GDM1 (cell line): ENCODE data around the gene P3H3.

Source experiments
- DNase-seq: peaks from one replicate; lab custom pipeline; 2025; lab: John Stamatoyannopoulos, UW

The P3H3 gene

DNA sequence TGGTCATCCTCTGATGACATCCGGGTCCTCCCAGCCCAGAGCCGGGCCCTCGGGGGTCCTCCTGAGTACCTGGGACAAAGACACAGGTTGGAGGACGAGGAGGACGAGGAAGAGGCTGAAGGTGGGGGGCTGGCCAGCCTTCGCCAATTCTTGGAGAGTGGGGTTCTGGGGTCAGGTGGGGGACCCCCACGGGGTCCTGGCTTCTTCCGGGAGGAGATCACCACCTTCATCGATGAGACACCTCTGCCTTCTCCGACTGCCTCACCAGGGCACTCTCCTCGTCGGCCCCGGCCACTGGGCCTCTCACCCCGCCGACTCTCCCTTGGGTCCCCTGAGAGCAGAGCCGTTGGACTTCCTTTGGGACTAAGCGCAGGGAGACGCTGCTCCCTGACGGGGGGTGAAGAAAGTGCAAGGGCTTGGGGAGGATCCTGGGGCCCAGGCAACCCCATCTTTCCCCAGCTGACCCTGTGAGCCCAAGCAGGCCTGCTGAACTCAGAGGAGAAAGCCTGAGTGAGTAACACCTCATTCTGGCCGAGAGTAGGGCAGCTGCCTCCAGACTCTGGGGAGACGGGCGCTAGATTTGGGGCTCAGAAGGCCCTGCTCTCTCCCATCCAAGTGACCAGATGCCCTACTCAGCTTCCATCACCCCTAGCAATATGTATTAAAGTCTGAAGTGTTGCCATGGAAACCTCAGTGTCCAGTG lies 1.3 kb upstream of the P3H3 start:
- no peak for DNase-seq

DNA sequence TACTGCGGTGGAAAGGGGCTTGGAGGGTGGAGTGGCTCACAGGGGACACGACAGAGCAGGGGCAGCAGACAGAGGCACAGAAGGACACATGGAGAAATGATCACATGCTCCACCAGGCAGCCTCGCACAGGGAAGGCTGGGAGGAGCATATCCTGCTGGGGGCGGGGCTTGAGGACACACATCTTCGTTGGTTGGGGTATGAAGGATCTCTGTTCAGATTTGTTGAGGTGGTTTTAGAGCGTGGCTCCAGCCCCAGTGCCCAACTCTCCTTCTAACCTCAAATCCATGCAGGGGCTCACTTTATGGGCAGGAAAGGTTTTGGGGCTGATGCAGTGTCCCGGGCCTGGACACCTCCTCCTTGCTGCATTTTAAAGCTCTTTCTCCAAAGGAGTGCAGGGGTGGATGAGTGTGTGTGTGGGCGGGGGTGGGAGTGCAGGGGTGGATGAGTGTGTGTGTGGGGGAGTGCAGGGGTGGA lies 733 bp upstream of the P3H3 start:
- DNase-seq: peak; percentile 36

DNA sequence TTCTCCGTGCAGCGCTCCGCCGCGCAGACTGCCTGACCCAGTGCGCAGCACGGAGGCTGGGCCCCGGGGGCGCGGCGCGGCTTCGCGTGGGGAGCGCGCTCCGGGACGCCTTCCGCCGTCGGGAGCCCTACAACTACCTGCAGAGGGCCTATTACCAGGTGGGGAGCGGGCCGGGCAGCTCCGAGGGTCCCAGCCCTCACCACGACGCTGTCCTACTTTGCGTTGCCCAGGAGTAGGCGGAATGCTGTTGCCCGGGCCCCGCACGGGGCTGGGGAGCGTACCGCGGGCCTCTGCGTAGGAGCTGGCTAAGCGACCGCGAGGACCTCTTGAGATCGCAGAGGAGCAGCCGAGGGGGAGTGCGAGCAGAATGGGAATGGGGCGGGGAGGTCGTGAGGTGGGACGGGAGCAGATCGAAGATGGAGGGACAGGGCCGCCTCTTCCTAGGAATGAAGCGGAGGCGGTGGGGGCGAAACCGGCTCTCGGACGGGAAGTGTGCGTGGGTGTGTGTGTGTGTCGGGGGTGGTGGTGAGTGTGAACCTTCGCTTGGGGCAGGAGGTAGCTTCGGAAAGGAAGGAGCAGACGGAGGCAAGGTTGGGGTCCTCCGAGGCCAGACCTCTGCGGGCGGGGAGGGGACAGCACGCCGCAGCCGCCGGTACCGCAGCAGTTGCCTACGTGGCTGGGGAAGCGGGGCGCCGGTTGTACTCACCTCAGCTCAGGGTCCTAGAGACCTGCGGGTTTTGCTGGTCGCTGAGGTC lies 751 bp downstream of the P3H3 start:
- peak; percentile 47 for DNase-seq

DNA sequence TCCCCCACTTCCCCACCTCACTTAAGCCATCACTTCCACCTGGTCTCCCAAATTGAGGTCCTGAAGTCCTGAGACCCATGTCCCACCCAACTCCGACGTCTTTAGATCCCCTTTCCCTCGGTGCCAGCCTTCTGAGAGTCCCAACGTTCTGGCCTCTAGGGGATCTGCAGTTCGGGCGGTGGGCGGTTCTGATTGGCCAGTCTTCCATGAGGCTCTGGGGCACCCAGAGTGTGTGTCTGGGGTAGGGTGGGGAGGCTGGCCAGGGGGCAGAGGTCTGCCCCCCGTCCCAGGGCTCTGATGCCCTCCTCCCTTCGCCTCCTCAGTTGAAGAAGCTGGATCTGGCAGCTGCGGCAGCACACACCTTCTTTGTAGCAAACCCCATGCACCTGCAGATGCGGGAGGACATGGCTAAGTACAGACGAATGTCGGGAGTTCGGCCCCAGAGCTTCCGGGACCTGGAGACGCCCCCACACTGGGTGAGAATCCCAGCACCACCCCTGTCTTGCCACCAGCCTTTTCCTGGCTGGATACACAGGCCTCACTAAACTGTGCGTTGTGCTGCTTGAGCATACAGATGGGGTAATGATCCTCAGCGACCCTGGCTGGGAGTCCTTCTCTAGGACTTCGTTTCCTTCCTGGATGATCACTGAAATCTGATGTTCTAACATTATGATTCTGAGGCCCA lies 1.5 kb downstream of the P3H3 start:
- DNase-seq: no peak

DNA sequence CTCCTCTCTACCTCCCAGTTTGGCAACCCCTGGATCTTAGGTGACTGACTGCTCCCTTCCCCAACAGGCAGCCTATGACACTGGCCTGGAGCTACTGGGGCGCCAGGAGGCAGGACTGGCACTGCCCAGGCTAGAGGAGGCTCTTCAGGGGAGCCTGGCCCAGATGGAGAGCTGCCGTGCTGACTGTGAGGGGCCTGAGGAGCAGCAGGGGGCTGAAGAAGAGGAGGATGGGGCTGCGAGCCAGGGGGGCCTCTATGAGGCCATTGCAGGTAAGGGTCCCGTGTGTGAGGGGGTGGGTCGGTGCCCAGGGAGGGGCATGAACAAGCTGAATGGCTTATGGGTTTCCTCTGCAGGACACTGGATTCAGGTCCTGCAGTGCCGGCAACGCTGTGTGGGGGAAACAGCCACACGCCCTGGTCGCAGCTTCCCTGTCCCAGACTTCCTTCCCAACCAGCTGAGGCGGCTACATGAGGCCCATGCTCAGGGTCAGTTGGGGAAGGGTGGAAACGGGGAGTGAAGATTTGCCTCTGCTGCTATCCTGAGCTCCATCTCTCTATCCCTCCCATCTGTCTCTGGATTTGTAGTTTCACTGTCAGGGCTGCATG lies 2.2 kb downstream of the P3H3 start:
- no peak for DNase-seq

DNA sequence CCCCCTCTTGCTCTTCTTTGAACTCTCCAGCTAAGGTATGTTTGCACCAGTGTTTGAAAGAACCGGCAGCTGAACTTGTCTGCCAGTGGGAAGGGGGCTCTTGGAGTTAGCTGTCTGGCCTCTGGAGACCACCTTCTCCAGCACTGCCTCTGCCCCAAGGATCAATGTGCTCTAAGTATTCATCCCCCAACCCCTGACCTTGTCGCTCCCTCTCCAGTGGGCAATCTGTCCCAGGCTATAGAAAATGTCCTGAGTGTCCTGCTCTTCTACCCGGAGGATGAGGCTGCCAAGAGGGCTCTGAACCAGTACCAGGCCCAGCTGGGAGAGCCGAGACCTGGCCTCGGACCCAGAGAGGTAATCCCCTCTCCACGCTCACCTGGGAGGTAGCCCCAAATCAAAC lies 2.8 kb downstream of the P3H3 start:
- no peak for DNase-seq

DNA sequence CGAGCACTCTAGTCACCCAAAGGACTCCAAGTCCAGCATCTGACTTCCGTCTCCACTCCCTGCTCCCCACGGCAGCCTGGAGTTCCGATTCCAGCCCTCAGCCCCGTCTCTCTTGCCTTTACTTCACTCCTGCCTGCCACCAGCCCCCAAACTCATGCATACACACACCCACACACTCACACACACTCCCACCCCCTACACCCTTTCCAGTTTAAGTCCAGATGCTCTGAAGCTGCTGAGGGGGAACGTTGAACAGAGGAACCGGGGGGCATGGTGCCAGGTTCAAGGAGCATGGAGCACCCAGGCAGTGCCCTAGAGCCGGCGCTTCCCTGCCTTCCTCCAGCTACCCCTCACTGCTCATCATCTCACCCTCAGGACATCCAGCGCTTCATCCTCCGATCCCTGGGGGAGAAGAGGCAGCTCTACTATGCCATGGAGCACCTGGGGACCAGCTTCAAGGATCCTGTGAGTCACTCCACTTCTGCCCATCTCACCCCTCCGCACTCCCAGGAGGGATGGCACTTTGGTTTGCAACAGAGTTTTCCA lies 3.3 kb downstream of the P3H3 start:
- DNase-seq: no peak

GRCh38 chr12:6832125-6832524 lies 3.9 kb downstream of the P3H3 start:
- no peak for DNase-seq

- DNase-seq: no peak
Measured at GRCh38 chr12:6833189-6833890, 5.1 kb downstream of the P3H3 start.

- no peak for DNase-seq
Measured at GRCh38 chr12:6834254-6834653, 6.0 kb downstream of the P3H3 start.

DNA sequence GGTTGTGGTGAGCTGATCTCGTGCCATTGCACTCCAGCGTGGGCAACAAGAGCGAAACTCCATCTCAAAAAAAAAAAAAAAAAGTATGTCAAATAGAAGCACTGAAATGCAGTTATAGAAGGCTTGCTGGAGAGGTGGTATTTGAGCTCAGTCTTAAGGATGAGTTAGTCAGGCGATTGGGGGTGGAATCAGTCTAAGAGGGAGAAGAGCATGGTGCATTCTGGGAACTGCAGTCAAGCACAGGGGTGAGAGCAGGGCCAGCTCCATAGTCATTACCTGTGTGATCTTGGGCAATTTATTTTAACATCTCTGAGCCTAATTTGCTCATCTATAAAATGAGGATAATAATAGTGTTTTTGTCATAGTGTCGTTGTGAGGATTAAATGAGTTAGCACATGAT lies 6.7 kb downstream of the P3H3 start:
- no peak for DNase-seq

- no peak for DNase-seq
Measured at GRCh38 chr12:6836851-6837250, 8.6 kb downstream of the P3H3 start.

DNA sequence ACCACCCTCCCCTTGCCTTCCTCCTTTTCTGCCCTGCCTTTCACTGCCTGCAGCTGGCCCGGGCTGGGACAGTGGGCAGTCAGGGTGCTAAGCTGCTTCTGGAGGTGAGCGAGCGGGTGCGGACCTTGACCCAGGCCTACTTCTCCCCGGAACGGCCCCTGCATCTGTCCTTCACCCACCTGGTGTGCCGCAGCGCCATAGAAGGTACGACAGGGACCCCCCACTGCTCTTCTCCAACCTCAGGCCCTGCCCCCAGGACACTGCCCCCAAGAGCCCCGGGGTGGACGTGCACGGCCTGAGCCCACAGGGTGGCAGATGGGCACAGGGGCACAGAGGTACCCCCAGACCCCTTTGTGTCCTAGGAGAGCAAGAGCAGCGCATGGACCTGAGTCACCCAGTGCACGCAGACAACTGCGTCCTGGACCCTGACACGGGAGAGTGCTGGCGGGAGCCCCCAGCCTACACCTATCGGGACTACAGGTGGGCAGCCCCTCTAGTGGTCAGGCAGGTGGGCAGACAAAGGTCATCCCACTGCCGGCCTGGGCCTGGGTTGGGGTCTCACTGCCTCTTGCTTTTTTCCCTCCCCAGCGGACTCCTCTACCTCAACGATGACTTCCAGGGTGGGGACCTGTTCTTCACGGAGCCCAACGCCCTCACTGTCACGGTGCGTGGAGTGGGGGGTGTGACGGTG lies 9.3 kb downstream of the P3H3 start:
- DNase-seq: no peak

GRCh38 chr12:6838854-6839253 lies 10.6 kb downstream of the P3H3 start:
- DNase-seq: no peak

- no peak for DNase-seq
Measured at GRCh38 chr12:6839482-6840201, 11.4 kb downstream of the P3H3 start.

GRCh38 chr12:6840330-6840729 lies 12.1 kb downstream of the P3H3 start:
- DNase-seq: no peak

- no peak for DNase-seq
Measured at GRCh38 chr12:6840761-6841515, 12.7 kb downstream of the P3H3 start, which contains the start of gene GNB3. TSS of gene GNB3 (plus strand) at chr12:6840925. CDS start at chr12:6841288, 363 bp downstream.

- DNase-seq: no peak
Measured at GRCh38 chr12:6842075-6842474, 13.9 kb downstream of the P3H3 start.

GRCh38 chr12:6843118-6843902 lies 15.1 kb downstream of the P3H3 start:
- DNase-seq: no peak
